NB4 (cell line): ENCODE results near the gene ABCB8.

ENCODE experiments used
- CTCF ChIP-seq: IDR thresholded peaks from one replicate; pipeline ENCODE4 v1.5.1; 2012; ENCODE audit warnings: low read depth, low read length
- MYC ChIP-seq: IDR thresholded peaks from 2 replicates; pipeline ENCODE4 v1.6.1; 2011; ENCODE audit warnings: low read depth, low read length
- POLR2A ChIP-seq: IDR thresholded peaks from 2 replicates; pipeline ENCODE4 v1.6.1; 2011; ENCODE audit warnings: mild to moderate bottlenecking; ENCODE audit not compliant: insufficient read length; ENCODE audit errors: extremely low read depth

GRCh38 chr7:151070574-151070960 is 42.3 kb downstream of the ABCB8 start:
- TF ChIP-seq CTCF: no peak
- no peak for TF ChIP-seq POLR2A
- TF ChIP-seq MYC: no peak
